Endothelial cell of umbilical vein (primary cell): ENCODE measurements around the gene UPP2. TPM values are rescaled to one million over a fixed set of nuclear protein-coding genes. Genes with fewer than 3 reads are reported as not detected.

Experiments
- BruUV-seq: library from RNA; stranded (reverse); fragments of 400-500 nt; replicated peaks from 2 replicates; lab custom pipeline; 2021; lab: Mats Ljungman, UMichigan
- CTCF ChIA-PET: fragments of 300-600, 350-600 bp; sonication (Branson Sonifier 250); formaldehyde crosslinking; loops from one replicate; lab custom pipeline; 2021; ENCODE audit warnings: antibody characterized with exemption, inconsistent platforms; lab: Charles Lee
- POLR2A ChIA-PET: fragments of 300-600, 350-600 bp; sonication (Branson Sonifier 250); formaldehyde crosslinking; loops from one replicate; lab custom pipeline; 2021; ENCODE audit warnings: antibody characterized with exemption, inconsistent platforms; lab: Charles Lee
- DNase-seq: peaks from one replicate; pipeline ENCODE4 v3.0.0-alpha.2; 2011; ENCODE audit warnings: low read depth, low spot score
- FAIRE-seq: peaks from 2 replicates; lab custom pipeline; 2011; peaks lifted over from hg19 to GRCh38; lab: Jason Lieb, UNC
- H2AFZ ChIP-seq: 2 replicates; pipeline ENCODE4 v1.6.0; 2012; ENCODE audit warnings: low read depth, low read length, control low read depth, inconsistent platforms
- H3K27ac ChIP-seq: 2 replicates; pipeline ENCODE4 v1.5.1; 2011; ENCODE audit warnings: low read depth, mild to moderate bottlenecking, control low read depth, low read length, moderate library complexity; ENCODE audit not compliant: insufficient read depth
- H3K27me3 ChIP-seq, 2 experiments: 2 replicates each; pipeline versions ENCODE4 v1.6.0 to v1.6.1; 2011; ENCODE audit warnings: low read length in 2 of 2, mixed read lengths in 1 of 2; ENCODE audit not compliant: control insufficient read depth in 2 of 2, insufficient read depth in 2 of 2
- H3K36me3 ChIP-seq, 2 experiments: 2 replicates in 1 of 2; 3 replicates in 1 of 2; pipeline ENCODE4 v1.5.1; 2011; ENCODE audit warnings: low read length in 2 of 2, mild to moderate bottlenecking in 1 of 2, moderate library complexity in 1 of 2; ENCODE audit not compliant: control insufficient read depth in 2 of 2, insufficient read depth in 2 of 2; ENCODE audit errors: extremely low read depth in 1 of 2
- H3K4me1 ChIP-seq: 3 replicates; pipeline ENCODE4 v1.5.1; 2011; ENCODE audit warnings: mild to moderate bottlenecking, low read length; ENCODE audit not compliant: control insufficient read depth, insufficient read depth; ENCODE audit errors: extremely low read depth
- H3K4me2 ChIP-seq: 2 replicates; pipeline ENCODE4 v1.6.1; 2011; ENCODE audit warnings: low read length, control low read depth, mixed read lengths; ENCODE audit not compliant: insufficient read depth
- H3K4me3 ChIP-seq, 3 experiments: fragments of 200-600 bp in 1 of 3; sonication (generic), shearing (Covaris generic) in 1 of 3; replicated peaks in 1 of 3; 2 replicates each; pipeline ENCODE4 v1.5.1; 2011 to 2016; ENCODE audit warnings: control low read depth in 3 of 3, low read length in 3 of 3, mild to moderate bottlenecking in 2 of 3, inconsistent platforms in 1 of 3, low read depth in 1 of 3, moderate library complexity in 1 of 3; ENCODE audit not compliant: insufficient read depth in 1 of 3
- H3K79me2 ChIP-seq: 2 replicates; pipeline ENCODE4 v1.6.0; 2012; ENCODE audit warnings: low read length, inconsistent platforms; ENCODE audit not compliant: control insufficient read depth, insufficient read depth
- H3K9ac ChIP-seq: replicated peaks from 2 replicates; pipeline ENCODE3; 2011; ENCODE audit warnings: low read length, control low read depth; ENCODE audit not compliant: insufficient read depth; ENCODE audit errors: extremely low read depth
- H3K9me1 ChIP-seq: replicated peaks from 3 replicates; pipeline ENCODE4 v1.6.0; 2011; ENCODE audit warnings: mild to moderate bottlenecking, low read length; ENCODE audit not compliant: control insufficient read depth, insufficient read depth; ENCODE audit errors: extremely low read depth
- H3K9me3 ChIP-seq: replicated peaks from 2 replicates; pipeline ENCODE4 v1.5.1; 2012; ENCODE audit warnings: low read length, inconsistent platforms; ENCODE audit not compliant: control insufficient read depth, insufficient read depth
- H4K20me1 ChIP-seq: replicated peaks from 2 replicates; pipeline ENCODE3; 2011; ENCODE audit warnings: mild to moderate bottlenecking, low read length; ENCODE audit not compliant: control insufficient read depth, insufficient read depth; ENCODE audit errors: extremely low read depth
- EZH2 ChIP-seq: IDR thresholded peaks from 2 replicates; pipeline ENCODE4 v1.6.1; 2012; ENCODE audit warnings: borderline replicate concordance, low read depth, mild to moderate bottlenecking, moderate library complexity, low read length, inconsistent platforms; ENCODE audit not compliant: severe bottlenecking
- FOS ChIP-seq: IDR thresholded peaks from 2 replicates; pipeline ENCODE4 v1.6.1; 2011; ENCODE audit warnings: mild to moderate bottlenecking, low read length, moderate library complexity, borderline replicate concordance; ENCODE audit not compliant: insufficient read depth
- GATA2 ChIP-seq: IDR thresholded peaks from 2 replicates; pipeline ENCODE4 v1.7.0; 2011; ENCODE audit warnings: low read depth, mild to moderate bottlenecking, moderate library complexity, mixed read lengths, low read length; ENCODE audit not compliant: insufficient read length, insufficient read depth
- JUN ChIP-seq: IDR thresholded peaks from 2 replicates; pipeline ENCODE4 v1.6.1; 2011; ENCODE audit warnings: borderline replicate concordance, low read depth; ENCODE audit not compliant: insufficient read length, insufficient read depth
- MYC ChIP-seq: IDR thresholded peaks from one replicate; pipeline ENCODE4 v1.6.1; 2011; ENCODE audit warnings: mild to moderate bottlenecking, low read depth, low read length
- POLR2A ChIP-seq: IDR thresholded peaks from 2 replicates; pipeline ENCODE4 v1.6.1; 2012; ENCODE audit warnings: low read depth, mild to moderate bottlenecking, control low read depth, low read length
- POLR2AphosphoS5 ChIP-seq: IDR thresholded peaks from 2 replicates; pipeline ENCODE4 v1.6.1; 2012; ENCODE audit warnings: low read depth, mild to moderate bottlenecking, control low read depth, low read length, moderate library complexity; ENCODE audit not compliant: insufficient read depth
- dilution Hi-C: fragments of 300-500 bp; cut with MboI; formaldehyde crosslinking; loops from one replicate; pipeline ENCODE4 v1.15.0; 2019; ENCODE audit warnings: low sequenced_read_pairs; ENCODE audit not compliant: extremely low pct_ligation_motif_present
- intact Hi-C: fragments of 100-400 bp; cut with micrococcal nuclease; formaldehyde crosslinking; loops from one replicate; pipeline ENCODE4 v1.10.0; 2022
- polyA plus RNA-seq, 4 experiments: library from polyadenylated mRNA; depleted of rRNA in 3 of 4; stranded (reverse) in 3 of 4; unstranded in 1 of 4; fragments of >200 nt; gene quantifications; 2 replicates each; pipeline versions ENCODE4 v1.2.1 to v1.2.3, GENCODE V29; 2011 to 2012; ENCODE audit warnings: missing spikeins in 1 of 4
- total RNA-seq: library from RNA; stranded (reverse); gene quantifications from 2 replicates; pipeline ENCODE4 v1.2.3, GENCODE V29; 2021
- TF ChIP-seq, protein P1 (sequence below): IDR thresholded peaks from 2 replicates; pipeline ENCODE4 v1.6.1; 2011; ENCODE audit not compliant: insufficient read depth, insufficient read length
- TF ChIP-seq, protein P2 (sequence below), 2 donors: IDR thresholded peaks; 1 replicate in 1 of 2; 2 replicates in 1 of 2; pipeline ENCODE4 v1.5.1; 2011; ENCODE audit warnings: low read length in 2 of 2, mild to moderate bottlenecking in 2 of 2, moderate library complexity in 2 of 2, control low read depth in 1 of 2, inconsistent platforms in 1 of 2, low read depth in 1 of 2; ENCODE audit not compliant: insufficient read depth in 1 of 2; ENCODE audit errors: extremely low read depth in 1 of 2

UPP2 gene
- total and polyA plus RNA-seq, 2 donors (not counting 3 experiments of a cell fraction or from before 2014, with no cell fraction given): not detected

DNA sequence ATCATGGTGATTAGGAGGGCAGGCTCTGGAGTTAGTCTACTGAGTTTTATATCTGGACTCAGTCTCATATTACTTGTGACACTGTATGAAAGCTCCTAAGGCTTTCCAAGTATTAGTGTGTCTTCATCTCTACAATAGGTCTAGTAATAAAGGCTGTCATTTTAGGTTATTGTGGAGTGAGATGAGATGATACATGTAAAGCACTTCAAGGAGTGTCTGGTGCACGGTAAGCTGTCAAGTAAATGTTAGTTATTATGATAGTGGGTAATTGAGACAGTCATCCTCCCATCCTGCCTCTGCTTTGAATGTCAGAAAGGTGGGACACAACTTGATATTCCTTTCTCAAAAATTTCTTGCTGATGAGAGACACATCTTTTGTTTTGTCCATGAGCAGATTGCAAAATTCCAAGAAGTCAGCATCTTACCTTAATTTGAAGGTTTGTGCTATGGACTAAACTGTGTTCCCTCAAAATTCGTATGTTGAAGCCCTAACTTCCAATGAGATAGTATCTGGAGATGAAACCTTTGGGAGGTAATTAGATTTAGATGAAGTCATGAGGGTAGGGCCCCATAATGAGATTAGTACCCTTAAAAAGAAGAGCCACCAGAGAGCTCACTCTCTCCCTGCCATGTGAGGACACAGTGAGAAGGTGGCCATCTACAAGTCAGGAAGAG is 41.4 kb upstream of the UPP2 start:
- BruUV-seq: no TSS peak
- H3K4me3 ChIP-seq: no peak overlapping the region
- no peak overlapping the region for H3K9ac ChIP-seq
- no peak for TF ChIP-seq MYC
- TF ChIP-seq, protein P1, sequence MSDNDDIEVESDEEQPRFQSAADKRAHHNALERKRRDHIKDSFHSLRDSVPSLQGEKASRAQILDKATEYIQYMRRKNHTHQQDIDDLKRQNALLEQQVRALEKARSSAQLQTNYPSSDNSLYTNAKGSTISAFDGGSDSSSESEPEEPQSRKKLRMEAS: no peak
- no peak for TF ChIP-seq POLR2AphosphoS5
- no peak for TF ChIP-seq EZH2
- TF ChIP-seq FOS: no peak
- TF ChIP-seq JUN: no peak
- H3K4me1 ChIP-seq: no peaks in the 10 kb centered on the region
- ChIA-PET CTCF (no interaction called here), POLR2A (no interaction called here)
- dilution Hi-C loops (no loop called here), intact Hi-C loops (no loop called here)
- DNase-seq (no peak), FAIRE-seq (no peak)
- H3K9me1 ChIP-seq: no peaks in the 10 kb centered on the region
- no peak overlapping the region for H2AFZ ChIP-seq
- H4K20me1 ChIP-seq: no peaks in the 10 kb centered on the region
- no peaks in the 10 kb centered on the region for H3K27me3 ChIP-seq
- no peaks in the 10 kb centered on the region for H3K36me3 ChIP-seq
- H3K4me2 ChIP-seq: no peak overlapping the region
- H3K9me3 ChIP-seq: no peaks in the 10 kb centered on the region
- no peaks in the 10 kb centered on the region for H3K79me2 ChIP-seq
- H3K27ac ChIP-seq: no peak overlapping the region

DNA sequence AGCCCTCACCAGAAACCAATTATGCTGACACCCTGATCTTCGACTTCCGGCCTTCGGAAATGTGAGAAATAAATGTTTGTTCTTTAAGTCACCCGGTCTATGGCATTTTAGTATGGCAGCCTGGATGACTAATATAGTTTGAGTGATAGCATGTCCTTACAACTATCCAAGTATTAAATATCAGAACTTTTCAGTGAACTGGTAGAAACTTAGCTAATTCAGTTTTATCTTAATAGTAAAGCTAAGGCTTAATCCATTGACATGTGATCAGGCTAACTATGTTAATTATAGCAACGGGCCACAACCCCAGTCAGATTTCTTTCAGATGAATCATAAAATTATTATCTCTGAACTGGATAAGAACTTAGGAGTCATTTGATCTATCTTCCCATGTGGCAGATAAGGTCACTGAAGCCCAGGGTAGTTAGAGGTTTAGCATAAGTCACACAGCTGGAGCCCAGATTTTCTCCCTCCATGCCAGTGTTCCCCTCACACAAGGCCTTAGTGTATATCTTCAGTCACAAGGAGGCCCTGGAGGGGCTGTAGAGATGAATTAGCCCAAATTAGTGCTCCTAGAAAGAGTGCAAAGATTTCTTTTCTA is 40.7 kb upstream of the UPP2 start:
- TF ChIP-seq EZH2: no peak
- TF ChIP-seq GATA2: no peak
- TF ChIP-seq JUN: no peak
- no peak for TF ChIP-seq POLR2A
- TF ChIP-seq, protein P2, sequence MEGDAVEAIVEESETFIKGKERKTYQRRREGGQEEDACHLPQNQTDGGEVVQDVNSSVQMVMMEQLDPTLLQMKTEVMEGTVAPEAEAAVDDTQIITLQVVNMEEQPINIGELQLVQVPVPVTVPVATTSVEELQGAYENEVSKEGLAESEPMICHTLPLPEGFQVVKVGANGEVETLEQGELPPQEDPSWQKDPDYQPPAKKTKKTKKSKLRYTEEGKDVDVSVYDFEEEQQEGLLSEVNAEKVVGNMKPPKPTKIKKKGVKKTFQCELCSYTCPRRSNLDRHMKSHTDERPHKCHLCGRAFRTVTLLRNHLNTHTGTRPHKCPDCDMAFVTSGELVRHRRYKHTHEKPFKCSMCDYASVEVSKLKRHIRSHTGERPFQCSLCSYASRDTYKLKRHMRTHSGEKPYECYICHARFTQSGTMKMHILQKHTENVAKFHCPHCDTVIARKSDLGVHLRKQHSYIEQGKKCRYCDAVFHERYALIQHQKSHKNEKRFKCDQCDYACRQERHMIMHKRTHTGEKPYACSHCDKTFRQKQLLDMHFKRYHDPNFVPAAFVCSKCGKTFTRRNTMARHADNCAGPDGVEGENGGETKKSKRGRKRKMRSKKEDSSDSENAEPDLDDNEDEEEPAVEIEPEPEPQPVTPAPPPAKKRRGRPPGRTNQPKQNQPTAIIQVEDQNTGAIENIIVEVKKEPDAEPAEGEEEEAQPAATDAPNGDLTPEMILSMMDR (IDR thresholded peaks at IDR 0.05; ENCODE audit: extremely low read depth in 1 of 2, insufficient read depth in 1 of 2, low read depth in 1 of 2, low read length in 2 of 2): no peak
- TF ChIP-seq FOS: no peak
- TF ChIP-seq MYC: no peak
- TF ChIP-seq, protein P1: no peak
- no peak for TF ChIP-seq POLR2AphosphoS5
- BruUV-seq: no TSS peak
- Histone ChIP-seq H3K27me3 (no peaks in the 10 kb centered on the region), H3K36me3 (no peaks in the 10 kb centered on the region), H3K9ac (no peak overlapping the region), H3K9me3 (no peaks in the 10 kb centered on the region), H4K20me1 (no peaks in the 10 kb centered on the region), H3K9me1 (no peaks in the 10 kb centered on the region), H3K4me1 (no peaks in the 10 kb centered on the region), H3K27ac (no peak overlapping the region), H3K4me3 (no peak overlapping the region), H3K79me2 (no peaks in the 10 kb centered on the region), H2AFZ (no peak overlapping the region), H3K4me2 (no peak overlapping the region)
- no peak for DNase-seq
- ChIA-PET POLR2A (no interaction called here), CTCF (no interaction called here)
- FAIRE-seq: no peak
- dilution Hi-C loops (no loop called here), intact Hi-C loops (no loop called here)
